Forelimb muscle (tissue), 1 donor: Measurements from ENCODE around the gene NRCAM. TPM values are rescaled to one million over a fixed set of nuclear protein-coding genes. Genes with fewer than 3 reads are reported as not detected.

ENCODE experiments used
- DNase-seq: peaks from one replicate; pipeline ENCODE4 v3.0.0-alpha.2; 2013; ENCODE audit warnings: low read depth
- polyA plus RNA-seq: library from polyadenylated mRNA; unstranded; fragments of 120-200 nt; gene quantifications from one replicate; pipeline ENCODE4 v1.2.1, GENCODE V29; 2013; ENCODE audit not compliant: insufficient read length

The NRCAM gene
- polyA plus RNA-seq, 1 donor: 34.9 TPM

DNA sequence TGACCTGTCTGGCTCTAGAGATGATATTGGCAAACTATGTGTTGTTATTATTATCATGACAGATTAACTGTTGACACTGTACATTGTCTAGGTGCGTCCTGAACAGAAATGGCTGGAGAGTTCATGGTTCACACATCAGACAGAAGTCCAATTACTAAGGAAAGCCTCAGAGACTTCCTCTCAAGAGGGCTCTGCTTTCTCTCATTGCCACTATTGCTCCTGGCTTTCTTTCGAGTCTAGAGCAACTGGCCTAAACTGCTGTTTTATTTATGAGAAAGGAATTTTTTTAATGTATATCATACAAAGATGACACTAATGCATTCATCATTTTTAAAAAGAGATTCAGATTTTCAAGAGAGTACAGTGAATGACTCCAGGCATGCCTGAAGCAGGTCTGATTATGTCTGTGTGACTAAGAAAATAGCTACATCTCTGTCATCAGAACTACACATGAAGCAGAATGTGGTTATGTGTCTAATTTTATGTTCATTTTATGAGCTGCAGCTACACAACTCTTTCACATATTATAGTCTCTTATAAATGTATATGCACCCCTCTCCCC lies 30.4 kb downstream of the NRCAM start:
- no peak for DNase-seq

DNA sequence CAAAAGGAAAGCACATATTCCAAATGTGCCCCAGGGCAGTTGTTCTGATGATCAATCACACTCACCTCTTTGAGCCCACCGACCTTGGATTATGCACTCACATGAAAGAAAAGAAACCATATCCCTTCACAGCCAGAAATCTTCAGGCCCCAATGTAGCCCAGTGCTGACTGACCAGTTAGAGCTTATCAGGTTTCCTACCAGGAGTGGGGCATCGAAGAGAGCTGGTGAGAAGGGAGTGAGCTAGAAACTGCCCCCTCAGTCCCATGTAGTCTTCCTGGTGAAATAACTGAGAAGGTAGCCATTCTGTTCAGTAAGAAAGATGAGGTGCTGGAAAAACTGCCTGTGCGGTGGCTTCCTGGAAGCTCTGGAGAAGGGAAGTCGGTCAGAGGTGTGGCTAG lies 32.2 kb downstream of the NRCAM start:
- DNase-seq: no peak

DNA sequence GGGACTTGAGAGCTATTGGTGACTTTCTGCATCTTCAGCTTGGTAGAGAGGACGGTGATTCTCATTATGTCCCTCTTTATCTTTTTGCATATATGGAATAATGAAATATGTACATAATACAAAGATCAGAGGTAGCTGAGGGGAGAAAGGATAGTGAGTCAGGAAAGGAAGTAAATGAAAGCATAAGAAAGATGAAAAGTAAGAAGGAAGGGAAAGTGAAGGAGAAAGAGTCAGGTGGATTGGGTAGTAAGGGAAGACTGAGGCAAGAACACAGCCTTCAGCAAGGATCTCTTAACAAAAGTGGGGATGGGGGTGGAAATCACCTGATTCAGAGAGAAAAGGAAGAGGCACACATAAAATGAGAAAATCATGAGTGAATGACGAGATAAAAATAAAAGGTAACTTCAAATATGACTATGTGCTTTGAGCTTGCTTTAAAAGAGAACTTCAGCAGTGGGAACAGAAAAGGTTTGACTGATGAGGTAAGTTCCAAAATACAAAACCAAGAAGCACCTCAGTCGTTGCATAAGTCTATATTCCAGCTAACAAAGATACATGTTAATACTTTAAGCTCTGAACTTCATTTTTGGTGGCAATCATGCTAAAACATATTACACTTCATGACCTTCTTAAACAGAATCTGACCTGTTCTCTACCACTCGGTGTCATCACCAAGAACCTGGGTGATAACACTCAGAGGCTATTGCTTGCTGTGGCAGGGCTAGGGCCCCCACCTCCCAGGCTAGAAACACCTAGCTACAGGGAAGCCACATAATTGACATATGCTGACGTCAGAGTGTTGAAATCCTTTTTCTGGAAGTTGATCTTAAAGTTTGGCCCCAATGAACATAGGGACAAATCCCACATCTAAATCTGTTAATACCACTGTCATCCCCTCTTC lies 32.9 kb downstream of the NRCAM start:
- DNase-seq: no peak

DNA sequence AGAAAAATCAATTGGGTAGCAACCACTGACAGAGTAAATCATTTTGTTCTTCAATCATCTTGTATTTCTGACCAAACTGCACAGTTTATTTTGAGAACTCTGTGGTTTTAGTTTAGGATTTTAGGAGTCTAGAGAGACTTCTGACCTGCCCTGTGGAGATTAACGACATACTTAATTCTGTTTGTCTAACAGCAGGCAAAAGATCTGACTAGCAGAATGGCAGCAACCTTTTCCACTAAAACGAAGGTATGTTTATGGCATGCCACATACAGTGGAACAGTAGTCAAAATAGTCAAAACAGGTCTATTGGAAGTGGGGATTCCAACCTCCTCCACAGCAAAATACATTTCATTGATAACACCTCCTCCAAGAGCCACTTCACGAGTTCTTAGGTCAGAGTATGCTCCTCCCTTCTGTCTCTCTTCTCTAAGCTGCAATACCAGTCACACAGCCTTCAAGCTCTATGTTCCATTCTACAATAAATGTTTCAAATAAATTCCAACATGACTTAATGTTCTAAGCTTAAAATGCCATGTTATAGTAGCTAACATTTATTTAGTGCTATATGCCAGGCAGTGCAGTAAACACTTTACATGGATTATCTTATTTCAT lies 34.4 kb downstream of the NRCAM start:
- no peak for DNase-seq

DNA sequence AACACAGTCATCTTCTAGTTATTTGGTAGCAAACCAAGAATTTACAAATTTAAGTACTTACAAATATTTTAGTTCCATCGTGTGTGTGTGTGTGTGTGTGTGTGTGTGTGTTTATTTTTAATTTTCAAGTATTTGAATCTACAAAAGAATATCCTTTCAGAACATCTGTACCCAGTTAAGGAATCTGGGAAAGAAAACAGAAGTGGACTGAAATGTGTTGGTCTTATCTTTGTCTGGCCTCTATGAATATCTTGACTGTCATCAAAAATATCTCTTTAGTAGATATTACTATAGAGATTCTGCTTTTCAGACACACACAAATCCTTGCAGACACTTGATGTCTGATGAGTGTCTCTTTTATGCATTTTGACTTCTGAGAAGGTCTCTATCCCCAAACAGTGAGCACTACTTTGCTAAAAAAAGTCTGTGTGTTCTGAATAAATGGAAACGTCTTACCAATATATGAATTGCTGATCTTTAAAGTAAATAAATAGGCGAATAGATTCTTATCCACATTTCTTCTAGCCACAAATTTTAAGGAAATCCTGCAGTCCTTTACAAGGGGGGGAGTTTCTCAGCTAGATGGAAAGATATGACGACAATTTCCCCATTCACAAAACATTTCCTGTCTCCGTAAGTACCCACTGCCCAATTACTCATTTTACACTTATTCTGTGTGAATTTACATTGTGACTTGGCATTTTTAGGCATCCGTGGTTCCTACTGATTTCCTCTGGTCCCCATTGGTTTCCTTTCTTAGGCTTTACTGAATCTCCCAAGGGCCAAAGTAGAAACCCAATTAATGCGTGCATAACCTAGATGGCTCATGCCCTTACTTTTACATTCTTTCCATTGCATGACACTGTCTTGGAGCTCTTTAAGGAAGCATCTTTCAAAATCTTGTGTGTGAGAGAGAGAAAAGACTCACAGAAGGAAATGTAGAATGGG lies 36.0 kb downstream of the NRCAM start:
- no peak for DNase-seq

DNA sequence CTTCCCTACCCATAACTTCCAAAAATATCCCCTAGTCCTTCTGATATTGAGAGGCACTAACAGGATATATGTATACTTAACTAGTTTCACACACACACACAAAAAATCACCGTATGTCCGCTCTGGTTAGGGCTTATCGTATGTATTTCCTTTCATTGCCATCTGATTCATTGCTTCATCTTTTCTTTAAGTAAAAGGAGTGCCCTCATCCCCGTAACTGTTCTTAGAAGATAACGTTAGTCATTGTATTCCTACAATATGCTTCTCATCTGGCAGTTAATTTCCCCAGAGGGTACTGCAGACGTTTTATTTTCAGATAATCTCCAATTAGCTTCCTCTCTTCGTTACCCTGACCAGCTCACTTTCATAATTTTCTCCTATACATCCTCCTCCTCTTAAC lies 37.3 kb downstream of the NRCAM start:
- no peak for DNase-seq

DNA sequence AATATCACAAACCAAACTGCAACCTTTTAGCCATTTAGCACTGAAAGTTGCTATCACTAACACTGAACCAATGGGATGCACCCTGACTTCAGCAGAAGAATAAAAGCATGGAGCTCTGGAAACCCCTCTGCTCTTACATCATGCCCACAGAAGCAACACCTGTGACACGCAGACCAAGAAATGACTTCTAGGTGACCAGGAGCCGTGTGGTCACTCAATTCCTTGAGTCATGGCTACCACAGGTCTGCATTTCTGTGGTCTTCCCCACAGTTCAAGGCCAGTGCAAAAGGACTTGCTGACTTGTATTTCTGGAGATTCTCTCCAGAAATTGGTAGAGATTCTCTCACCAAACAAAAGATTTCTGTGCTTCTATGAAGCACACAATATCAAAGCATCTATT lies 38.3 kb downstream of the NRCAM start:
- DNase-seq: no peak

DNA sequence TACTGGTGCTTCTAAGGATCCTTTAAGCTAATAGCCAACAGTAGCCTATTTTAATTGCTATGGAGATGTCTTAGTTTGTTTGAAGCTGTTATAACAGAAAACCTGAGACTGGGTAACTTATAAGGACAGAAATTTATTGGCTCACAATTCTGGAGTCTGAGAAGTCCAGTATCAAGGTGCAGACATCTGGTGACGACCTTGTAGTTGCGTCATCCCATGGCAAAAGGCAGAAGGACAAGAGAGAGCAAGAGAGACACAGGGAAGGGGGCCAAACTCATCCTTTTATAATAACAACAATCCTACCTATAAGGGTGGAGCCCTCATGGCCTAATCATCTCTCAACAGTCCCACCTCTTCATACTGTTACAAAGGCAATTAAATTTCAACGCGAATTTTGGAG lies 39.1 kb downstream of the NRCAM start:
- no peak for DNase-seq

DNA sequence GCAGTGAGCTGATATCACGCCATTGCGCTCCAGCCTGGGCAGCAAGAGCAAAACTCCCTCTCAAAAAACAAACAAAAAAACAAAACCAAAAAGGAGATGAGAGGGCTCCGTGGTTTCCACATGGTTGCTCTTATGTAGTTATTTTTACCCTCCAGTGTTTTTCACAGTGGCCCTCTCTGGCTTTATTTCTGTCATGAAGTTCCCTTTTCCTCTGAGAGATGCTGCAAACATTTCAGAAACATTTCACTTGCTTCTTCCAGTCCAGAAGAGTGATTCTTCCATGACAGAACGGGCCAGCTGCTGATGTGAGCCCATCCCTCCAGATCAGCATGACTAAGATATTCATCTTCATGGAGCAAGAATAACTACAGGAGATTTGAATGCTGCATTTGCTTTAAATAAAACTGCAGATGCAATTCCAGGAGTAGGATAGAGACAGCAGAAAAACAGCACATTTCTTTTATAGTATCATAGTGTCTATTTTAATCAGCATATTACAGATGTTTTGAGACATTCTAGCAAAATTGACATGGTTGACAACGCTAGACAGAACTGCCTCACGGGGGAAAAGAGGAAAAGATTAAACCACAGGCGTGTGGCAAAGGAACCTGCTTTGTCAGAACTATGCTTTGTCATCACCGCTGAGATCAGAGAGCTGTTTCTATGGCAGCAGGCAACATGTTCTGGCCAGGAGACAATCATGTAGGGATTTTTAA lies 40.3 kb downstream of the NRCAM start:
- no peak for DNase-seq

DNA sequence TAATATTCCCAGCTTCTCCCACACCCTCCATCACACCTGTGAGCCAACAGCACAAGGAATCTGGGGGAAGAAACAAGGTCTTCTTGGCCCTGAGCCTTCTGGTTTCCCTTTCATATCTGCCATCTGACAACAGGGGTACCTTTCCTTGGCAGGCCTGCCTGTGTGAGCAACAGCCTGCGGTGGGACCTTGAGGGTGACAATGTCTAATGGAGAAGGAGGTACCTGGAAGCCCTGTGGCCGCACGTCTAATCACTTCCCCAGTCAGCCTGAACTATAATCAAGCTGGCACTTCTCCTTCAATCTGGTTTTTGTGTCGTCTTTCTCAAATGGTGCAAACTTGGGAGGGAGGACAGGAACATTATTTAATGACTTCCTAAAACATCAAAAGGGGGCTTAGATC lies 41.2 kb downstream of the NRCAM start:
- DNase-seq: no peak

DNA sequence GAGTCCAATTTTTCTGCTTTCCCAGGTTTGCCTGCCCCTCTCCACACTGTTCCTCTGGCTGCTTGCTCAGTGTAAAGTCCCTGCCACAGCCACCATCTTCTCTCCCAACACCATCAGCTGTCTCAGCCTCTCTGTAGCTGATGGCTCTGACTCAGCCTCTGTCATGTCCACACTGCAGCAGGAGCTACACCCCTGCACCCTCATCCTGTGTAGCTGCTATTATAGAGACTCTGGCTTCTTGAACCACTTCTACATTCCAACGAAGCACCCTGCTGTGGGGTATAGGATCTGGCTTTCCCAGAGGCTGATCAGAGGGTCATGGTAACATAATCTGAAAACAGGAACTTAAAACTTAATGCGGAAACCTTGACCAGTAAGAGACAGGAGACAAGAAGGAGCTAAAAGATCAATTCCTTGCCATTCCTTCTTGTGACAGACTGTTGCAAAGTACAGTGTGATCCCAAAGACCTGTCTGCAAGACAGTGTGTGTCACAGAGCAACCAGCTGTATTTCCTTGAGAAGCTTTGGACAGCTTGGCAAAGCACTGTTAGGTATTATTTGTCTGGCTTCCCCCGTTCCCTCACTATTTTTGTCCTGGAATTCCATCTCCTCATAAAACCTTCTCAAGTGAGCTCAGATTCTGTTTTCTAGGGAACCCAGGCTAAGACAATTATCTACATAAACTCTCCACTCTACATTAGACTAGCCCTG lies 42.3 kb downstream of the NRCAM start:
- no peak for DNase-seq

DNA sequence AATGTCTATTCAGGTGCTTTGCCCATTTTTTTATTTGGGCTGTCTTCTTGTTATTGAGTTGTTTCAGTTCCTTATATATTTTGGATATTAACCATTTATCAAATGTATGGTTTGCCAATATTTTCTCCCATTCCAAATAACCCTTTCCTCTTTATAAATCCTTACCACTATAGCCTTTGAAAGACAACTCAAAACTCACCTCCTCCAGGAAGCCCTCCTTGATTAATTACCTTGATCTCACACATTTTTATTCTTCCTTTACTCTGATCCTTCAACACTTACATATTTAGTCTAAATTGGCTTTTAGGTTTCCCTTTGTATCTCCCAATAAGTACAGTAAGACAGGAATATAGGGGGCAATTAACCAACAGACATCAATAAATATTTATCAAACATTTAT lies 42.9 kb downstream of the NRCAM start:
- no peak for DNase-seq

DNA sequence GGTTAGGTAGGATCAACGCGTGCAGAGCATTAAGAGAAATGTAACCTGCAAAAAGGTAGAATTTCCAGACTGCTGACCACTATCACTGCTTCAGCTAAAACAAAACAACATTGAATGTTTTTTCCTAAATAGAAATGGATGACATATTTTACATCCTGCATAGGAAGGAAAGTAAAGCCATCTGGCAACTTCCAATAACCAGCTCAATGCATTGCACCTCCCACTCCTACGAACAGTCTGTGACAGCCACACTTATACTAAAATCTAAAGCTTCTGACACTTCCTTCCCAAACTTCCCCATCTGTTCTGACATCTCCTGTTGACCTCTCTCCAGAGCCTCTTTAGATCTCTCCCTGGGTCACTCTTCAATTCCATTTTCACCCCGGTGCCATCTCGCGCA lies 47.1 kb downstream of the NRCAM start:
- DNase-seq: no peak

DNA sequence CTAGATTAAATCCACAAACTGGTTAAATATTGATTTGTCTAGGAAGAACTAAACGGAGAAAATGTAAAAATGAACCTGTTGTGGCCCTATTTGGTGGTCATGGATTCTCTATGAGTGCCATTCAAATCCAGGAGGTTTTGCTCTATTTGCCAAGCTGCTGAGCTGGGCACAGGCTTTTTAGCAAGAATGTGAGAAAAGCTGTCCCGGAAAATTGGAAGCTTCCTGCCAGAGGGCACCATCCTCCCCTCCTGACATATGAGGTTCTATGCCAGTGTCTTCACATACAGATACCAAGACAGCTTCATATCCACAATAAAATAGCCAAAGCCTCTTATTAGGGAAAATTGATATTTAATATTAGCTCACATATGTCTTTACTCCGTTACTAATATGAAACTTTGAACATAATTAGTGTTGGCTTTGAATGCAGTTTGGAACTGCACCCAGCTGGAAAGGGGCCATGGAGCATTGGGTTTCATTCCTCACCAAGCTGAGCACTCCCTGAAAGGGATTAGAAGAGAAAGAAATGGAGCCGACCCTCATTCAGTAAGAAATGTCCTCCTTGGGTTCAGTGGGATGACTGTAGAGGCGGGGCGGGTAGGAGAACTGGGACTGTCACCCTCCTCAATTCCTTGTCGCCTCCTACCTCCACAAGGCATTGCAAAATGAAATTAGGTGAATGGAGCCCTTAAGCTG lies 47.8 kb downstream of the NRCAM start:
- DNase-seq: no peak

DNA sequence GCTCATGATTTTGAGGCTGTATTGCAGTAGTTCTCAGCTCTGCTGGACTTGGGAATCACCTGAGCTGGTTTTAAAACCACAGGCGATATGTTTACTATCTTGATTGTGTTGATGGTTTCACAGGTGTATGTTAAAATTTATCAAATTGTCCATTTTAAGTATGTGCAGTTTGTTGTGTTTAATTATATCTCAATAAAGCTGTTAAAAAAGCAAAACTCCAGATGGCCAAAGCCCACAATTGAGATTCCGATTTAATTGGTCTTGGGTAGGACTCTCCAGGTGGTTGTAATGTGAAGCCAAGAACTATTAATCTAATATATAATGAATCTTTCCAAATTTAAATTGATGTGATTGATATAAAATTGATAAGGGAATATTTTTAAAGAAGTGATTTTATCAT lies 48.6 kb downstream of the NRCAM start:
- no peak for DNase-seq

DNA sequence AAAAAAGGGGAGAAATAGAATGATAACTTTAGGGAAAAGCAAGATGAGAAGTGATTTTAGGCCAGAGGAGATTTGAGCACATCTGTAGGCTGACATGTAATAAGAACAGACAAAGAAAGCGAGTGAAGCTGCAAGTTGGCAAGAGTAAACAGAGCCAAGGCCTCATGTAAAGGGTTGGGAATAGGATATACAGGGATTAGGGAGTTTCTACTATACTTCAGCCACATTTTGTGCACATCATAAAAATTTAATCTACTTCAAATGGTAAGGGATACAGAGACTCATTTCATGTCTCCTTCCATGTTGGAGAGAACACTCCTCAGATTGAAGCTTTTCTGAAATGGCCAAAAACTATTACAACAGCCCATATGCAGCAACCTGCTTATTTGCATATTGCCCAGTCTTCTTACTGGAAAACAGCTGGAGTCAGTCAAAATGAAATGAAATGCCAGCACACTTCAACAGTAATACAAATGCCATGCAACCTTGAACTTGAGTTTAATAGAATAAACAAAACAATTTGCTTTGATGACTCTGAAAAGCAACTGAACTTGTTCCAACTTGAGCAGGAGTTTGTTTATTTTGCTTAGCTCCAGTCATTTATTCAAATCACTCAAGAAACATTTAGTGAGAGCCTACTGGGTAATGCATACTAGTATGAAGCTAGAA lies 49.9 kb downstream of the NRCAM start:
- DNase-seq: no peak

DNA sequence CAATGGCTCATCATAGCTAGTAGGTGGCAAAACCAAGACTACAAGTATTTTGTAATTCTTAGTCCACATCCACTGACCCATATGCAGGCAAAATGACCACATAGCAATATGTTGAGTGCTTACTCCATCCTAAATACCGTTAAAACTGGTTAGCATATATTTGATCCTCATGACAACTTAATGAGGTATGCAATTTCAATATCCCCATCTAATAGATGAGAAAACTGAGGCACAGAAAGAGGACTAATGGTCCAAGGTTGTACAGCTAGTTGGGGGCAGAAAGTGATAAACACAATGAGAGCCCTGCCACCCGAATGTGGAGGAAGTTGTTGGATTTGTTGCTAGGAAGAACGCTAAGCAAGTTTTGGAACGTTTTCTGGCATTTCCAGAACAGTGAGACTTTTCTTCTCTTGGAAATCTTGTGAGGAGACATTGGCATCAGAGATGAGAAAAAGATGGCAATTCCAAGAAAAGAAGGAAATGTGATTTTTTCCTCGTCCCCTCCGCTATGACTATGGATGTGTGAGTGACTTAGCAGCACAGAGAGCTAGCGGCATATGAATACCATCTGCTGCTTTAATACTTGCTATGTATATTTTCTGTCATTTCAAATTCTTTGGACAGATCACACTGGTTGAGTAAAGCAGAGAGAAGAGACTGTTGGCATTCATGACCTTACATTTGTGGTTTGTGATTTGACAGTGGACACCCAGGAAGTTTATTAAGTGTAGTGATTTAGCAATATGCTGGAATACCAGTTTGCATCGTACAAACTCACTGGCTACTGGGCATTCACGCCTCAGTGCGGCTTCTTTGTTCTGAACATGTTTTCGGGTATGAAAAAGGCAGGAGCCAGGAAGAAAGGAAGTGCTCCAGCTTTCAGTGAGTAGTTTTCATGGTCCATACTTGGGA lies 51.5 kb downstream of the NRCAM start:
- no peak for DNase-seq

DNA sequence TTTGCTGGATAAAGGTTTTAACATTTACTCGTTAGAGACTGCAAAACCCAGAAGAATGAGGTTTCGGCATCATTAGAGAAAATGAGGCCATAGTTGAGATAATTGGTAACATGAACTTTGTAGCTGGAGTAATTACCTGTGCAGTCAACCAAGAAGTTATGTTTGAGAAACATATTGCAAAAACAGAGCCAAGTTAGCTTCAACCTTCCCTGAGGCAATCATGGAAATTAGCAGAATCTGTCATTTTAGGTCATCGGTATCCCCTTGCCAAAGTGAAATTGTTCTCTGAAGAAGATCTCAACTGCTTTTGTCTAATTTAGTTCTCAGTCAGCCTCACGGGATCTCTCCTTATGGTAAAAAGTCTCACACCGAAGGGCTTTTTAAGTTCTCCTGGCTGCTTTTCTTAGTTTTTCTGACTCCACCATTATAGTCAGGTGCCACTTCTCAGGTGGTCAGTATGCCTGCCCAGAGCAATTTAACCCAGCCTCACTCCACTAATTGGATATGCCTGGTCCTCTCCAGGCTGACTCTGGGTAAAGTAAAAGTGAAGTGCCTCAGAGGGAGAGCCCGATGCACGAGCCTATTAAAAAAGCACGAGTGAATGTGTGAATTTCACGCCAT lies 52.5 kb downstream of the NRCAM start:
- DNase-seq: no peak
